DND-41 (cell line): Measurements from ENCODE around the gene TBC1D2B.
"Not testable (repeated sequence)": the region's sequence is repeated elsewhere in the genome, so short reads cannot be mapped to it uniquely, and the experiment has no call there.

Experiments
- ATAC-seq: fragments of 200-7000 bp; cut with Tn5 transposase; 3 replicates; pipeline ENCODE4 v1.9.1; 2021; ENCODE audit warnings: low read depth; ENCODE audit not compliant: insufficient read depth
- DNase-seq: peaks from one replicate; pipeline ENCODE4 v3.0.0-alpha.2; 2020
- H2AFZ ChIP-seq: 2 replicates; pipeline ENCODE4 v1.6.0; 2012; ENCODE audit warnings: low read depth, low read length
- H3K27ac ChIP-seq: 2 replicates; pipeline ENCODE4 v1.5.1; 2012; ENCODE audit warnings: low read length, inconsistent platforms
- H3K27me3 ChIP-seq: fragments of 200-600 bp; sonication (generic); 2 replicates; pipeline ENCODE4 v1.6.0; 2012; ENCODE audit warnings: low read length, mild to moderate bottlenecking, inconsistent platforms; ENCODE audit not compliant: insufficient read depth, poor library complexity
- H3K36me3 ChIP-seq: 2 replicates; pipeline ENCODE4 v1.5.1; 2012; ENCODE audit warnings: low read length, inconsistent platforms; ENCODE audit not compliant: insufficient read depth
- H3K4me1 ChIP-seq: 2 replicates; pipeline ENCODE4 v1.5.1; 2012; ENCODE audit warnings: mild to moderate bottlenecking, low read length; ENCODE audit not compliant: insufficient read depth
- H3K4me2 ChIP-seq: 2 replicates; pipeline ENCODE4 v1.6.0; 2012; ENCODE audit warnings: mild to moderate bottlenecking, moderate library complexity, low read length, inconsistent platforms; ENCODE audit not compliant: insufficient read depth
- H3K4me3 ChIP-seq, 2 experiments: fragments of 200-600 bp in 1 of 2; shearing (Covaris generic) in 1 of 2; 2 replicates each; pipeline ENCODE4 v1.5.1; 2012 to 2016; ENCODE audit warnings: inconsistent platforms in 2 of 2, low read length in 2 of 2, mild to moderate bottlenecking in 2 of 2, low read depth in 1 of 2, moderate library complexity in 1 of 2
- H3K79me2 ChIP-seq: 2 replicates; pipeline ENCODE4 v1.6.0; 2012; ENCODE audit warnings: low read length, inconsistent platforms; ENCODE audit not compliant: insufficient read depth
- H3K9ac ChIP-seq: 2 replicates; pipeline ENCODE4 v1.6.0; 2012; ENCODE audit warnings: low read depth, mild to moderate bottlenecking, inconsistent platforms, low read length, moderate library complexity
- H3K9me3 ChIP-seq: 2 replicates; pipeline ENCODE4 v1.5.1; 2012; ENCODE audit warnings: low read length, moderate library complexity, mild to moderate bottlenecking, inconsistent platforms; ENCODE audit not compliant: insufficient read depth, severe bottlenecking
- H4K20me1 ChIP-seq: 2 replicates; pipeline ENCODE4 v1.6.0; 2012; ENCODE audit warnings: low read length; ENCODE audit not compliant: insufficient read depth
- EZH2 ChIP-seq: IDR thresholded peaks from 3 replicates; pipeline ENCODE4 v1.6.1; 2012; ENCODE audit warnings: borderline replicate concordance, low read depth, mild to moderate bottlenecking, moderate library complexity, low read length, inconsistent platforms; ENCODE audit not compliant: severe bottlenecking
- TF ChIP-seq, protein P1 (sequence below): IDR thresholded peaks from 2 replicates; pipeline ENCODE4 v1.5.1; 2012; ENCODE audit warnings: borderline replicate concordance, low read length, moderate library complexity, mild to moderate bottlenecking; ENCODE audit not compliant: poor library complexity, severe bottlenecking; ENCODE audit errors: extremely low read depth

TBC1D2B gene

GRCh38 chr15:77989296-77990143 lies 88.0 kb downstream of the TBC1D2B start:
- DNase-seq, result no peak
- H3K9ac ChIP-seq, result no peak overlapping the region
- H3K27ac ChIP-seq, result peak overlapping the region; percentile 56
- H3K4me1 ChIP-seq, result peaks cover 17% of the 10 kb centered on the region
- H2AFZ ChIP-seq, result no peak overlapping the region
- peak overlapping the region; percentile 28; the same call in 1 of the 2 replicates for H3K4me2 ChIP-seq
- H3K27me3 ChIP-seq, result no peaks in the 10 kb centered on the region
- H3K9me3 ChIP-seq, result no peaks in the 10 kb centered on the region
- peaks cover 10% of the 10 kb centered on the region for H4K20me1 ChIP-seq
- no peak for ATAC-seq
- H3K4me3 ChIP-seq, result no peak overlapping the region
- TF ChIP-seq, protein P1, sequence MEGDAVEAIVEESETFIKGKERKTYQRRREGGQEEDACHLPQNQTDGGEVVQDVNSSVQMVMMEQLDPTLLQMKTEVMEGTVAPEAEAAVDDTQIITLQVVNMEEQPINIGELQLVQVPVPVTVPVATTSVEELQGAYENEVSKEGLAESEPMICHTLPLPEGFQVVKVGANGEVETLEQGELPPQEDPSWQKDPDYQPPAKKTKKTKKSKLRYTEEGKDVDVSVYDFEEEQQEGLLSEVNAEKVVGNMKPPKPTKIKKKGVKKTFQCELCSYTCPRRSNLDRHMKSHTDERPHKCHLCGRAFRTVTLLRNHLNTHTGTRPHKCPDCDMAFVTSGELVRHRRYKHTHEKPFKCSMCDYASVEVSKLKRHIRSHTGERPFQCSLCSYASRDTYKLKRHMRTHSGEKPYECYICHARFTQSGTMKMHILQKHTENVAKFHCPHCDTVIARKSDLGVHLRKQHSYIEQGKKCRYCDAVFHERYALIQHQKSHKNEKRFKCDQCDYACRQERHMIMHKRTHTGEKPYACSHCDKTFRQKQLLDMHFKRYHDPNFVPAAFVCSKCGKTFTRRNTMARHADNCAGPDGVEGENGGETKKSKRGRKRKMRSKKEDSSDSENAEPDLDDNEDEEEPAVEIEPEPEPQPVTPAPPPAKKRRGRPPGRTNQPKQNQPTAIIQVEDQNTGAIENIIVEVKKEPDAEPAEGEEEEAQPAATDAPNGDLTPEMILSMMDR, result no peak
- TF ChIP-seq EZH2, result no peak
- no peaks in the 10 kb centered on the region for H3K79me2 ChIP-seq
- H3K36me3 ChIP-seq, result no peaks in the 10 kb centered on the region

GRCh38 chr15:77988347-77989295 lies 88.9 kb downstream of the TBC1D2B start:
- DNase-seq (no peak), ATAC-seq (no peak)
- H4K20me1 ChIP-seq, result peaks cover 10% of the 10 kb centered on the region
- peaks cover 17% of the 10 kb centered on the region for H3K4me1 ChIP-seq
- TF ChIP-seq, protein P1, result no peak
- no peak for TF ChIP-seq EZH2
- no peak overlapping the region for H3K4me2 ChIP-seq
- no peaks in the 10 kb centered on the region for H3K79me2 ChIP-seq
- no peaks in the 10 kb centered on the region for H3K36me3 ChIP-seq
- no peak overlapping the region for H3K9ac ChIP-seq
- H3K4me3 ChIP-seq, result no peak overlapping the region
- no peak overlapping the region for H2AFZ ChIP-seq
- no peak overlapping the region for H3K27ac ChIP-seq
- no peaks in the 10 kb centered on the region for H3K9me3 ChIP-seq
- no peaks in the 10 kb centered on the region for H3K27me3 ChIP-seq

DNA sequence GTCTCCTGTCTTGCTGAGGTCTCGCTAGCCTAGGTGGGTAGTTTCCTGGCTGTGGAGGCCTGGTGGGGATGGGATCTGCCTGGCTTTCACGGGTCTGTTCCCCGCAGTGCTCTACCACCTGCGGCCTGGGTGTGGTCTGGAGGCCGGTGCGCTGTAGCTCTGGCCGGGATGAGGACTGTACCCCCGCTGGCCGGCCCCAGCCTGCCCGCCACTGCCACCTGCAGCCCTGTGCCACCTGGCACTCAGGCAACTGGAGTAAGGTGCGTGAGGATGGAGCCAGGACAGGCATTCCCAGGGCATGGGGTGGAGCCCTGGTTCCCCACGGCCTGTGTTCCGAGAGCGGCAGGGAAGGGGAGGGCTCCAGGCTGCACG lies 89.8 kb downstream of the TBC1D2B start:
- H3K4me3 ChIP-seq, H3K27me3 ChIP-seq, H4K20me1 ChIP-seq, H3K4me2 ChIP-seq, H3K9me3 ChIP-seq, DNase-seq, H3K79me2 ChIP-seq, H2AFZ ChIP-seq, H3K9ac ChIP-seq, H3K27ac ChIP-seq, ATAC-seq, H3K36me3 ChIP-seq: not testable (repeated sequence)
- H3K4me1 ChIP-seq, result peaks cover 17% of the 10 kb centered on the region
